ENCODE measurements around the gene SEMA3G.

Gene SEMA3G

GRCh38 chr3:52479877-52480575 lies 35.1 kb upstream of the SEMA3G start:
- H4K20me1 ChIP-seq (ENCODE audit: insufficient read depth, low read length): peaks cover 3% of the 10 kb centered on the region; the same call in 1 of the 2 replicates
- no peak overlapping the region for H2AFZ ChIP-seq (ENCODE audit: low read depth, low read length)
- DNase-seq (no peak), ATAC-seq (ENCODE audit: insufficient read depth, low read depth) (no peak)
- no peaks in the 10 kb centered on the region for H3K4me1 ChIP-seq (ENCODE audit: insufficient read depth, low read length)
- peaks cover 94% of the 10 kb centered on the region for H3K36me3 ChIP-seq (ENCODE audit: insufficient read depth, low read length)
- H3K27me3 ChIP-seq (ENCODE audit: insufficient read depth, low read length, poor library complexity): no peaks in the 10 kb centered on the region
- no peak overlapping the region for H3K9ac ChIP-seq (ENCODE audit: low read depth, low read length)
- H3K79me2 ChIP-seq (ENCODE audit: insufficient read depth, low read length): no peaks in the 10 kb centered on the region
- H3K9me3 ChIP-seq (ENCODE audit: insufficient read depth, low read length, severe bottlenecking): no peaks in the 10 kb centered on the region
- no peak overlapping the region for H3K27ac ChIP-seq (ENCODE audit: low read length)
- no peak overlapping the region for H3K4me2 ChIP-seq (ENCODE audit: insufficient read depth, low read length)
- no peak overlapping the region for H3K4me3 ChIP-seq (ENCODE audit: low read depth in 1 of 2, low read length in 2 of 2)
- no peak for TF ChIP-seq CTCF (IDR thresholded peaks at IDR 0.05; ENCODE audit: borderline replicate concordance, extremely low read depth, low read length, poor library complexity, severe bottlenecking)
- TF ChIP-seq EZH2 (IDR thresholded peaks at IDR 0.05; ENCODE audit: borderline replicate concordance, low read depth, low read length, severe bottlenecking): no peak

GRCh38 chr3:52479037-52479876 lies 34.4 kb upstream of the SEMA3G start:
- no peaks in the 10 kb centered on the region for H3K27me3 ChIP-seq (ENCODE audit: insufficient read depth, low read length, poor library complexity)
- no peak for ATAC-seq (ENCODE audit: insufficient read depth, low read depth)
- H3K79me2 ChIP-seq (ENCODE audit: insufficient read depth, low read length): no peaks in the 10 kb centered on the region
- H3K27ac ChIP-seq (ENCODE audit: low read length): no peak overlapping the region
- H2AFZ ChIP-seq (ENCODE audit: low read depth, low read length): no peak overlapping the region
- no peaks in the 10 kb centered on the region for H3K4me1 ChIP-seq (ENCODE audit: insufficient read depth, low read length)
- no peak overlapping the region for H3K4me3 ChIP-seq (ENCODE audit: low read depth in 1 of 2, low read length in 2 of 2)
- H3K4me2 ChIP-seq (ENCODE audit: insufficient read depth, low read length): no peak overlapping the region
- no peaks in the 10 kb centered on the region for H3K9me3 ChIP-seq (ENCODE audit: insufficient read depth, low read length, severe bottlenecking)
- H4K20me1 ChIP-seq (ENCODE audit: insufficient read depth, low read length): peaks cover 3% of the 10 kb centered on the region; the same call in 1 of the 2 replicates
- no peak overlapping the region for H3K9ac ChIP-seq (ENCODE audit: low read depth, low read length)
- no peak for TF ChIP-seq CTCF (IDR thresholded peaks at IDR 0.05; ENCODE audit: borderline replicate concordance, extremely low read depth, low read length, poor library complexity, severe bottlenecking)
- TF ChIP-seq EZH2 (IDR thresholded peaks at IDR 0.05; ENCODE audit: borderline replicate concordance, low read depth, low read length, severe bottlenecking): no peak
- H3K36me3 ChIP-seq (ENCODE audit: insufficient read depth, low read length): peaks cover 94% of the 10 kb centered on the region
- no peak for DNase-seq

GRCh38 chr3:52477796-52478095 lies 32.8 kb upstream of the SEMA3G start:
- H3K4me3 ChIP-seq (ENCODE audit: low read depth in 1 of 2, low read length in 2 of 2): no peak overlapping the region
- no peaks in the 10 kb centered on the region for H3K27me3 ChIP-seq (ENCODE audit: insufficient read depth, low read length, poor library complexity)
- H3K9me3 ChIP-seq (ENCODE audit: insufficient read depth, low read length, severe bottlenecking): no peaks in the 10 kb centered on the region
- H2AFZ ChIP-seq (ENCODE audit: low read depth, low read length): no peak overlapping the region
- DNase-seq: no peak
- H3K4me1 ChIP-seq (ENCODE audit: insufficient read depth, low read length): no peaks in the 10 kb centered on the region
- peaks cover 96% of the 10 kb centered on the region for H3K36me3 ChIP-seq (ENCODE audit: insufficient read depth, low read length)
- H4K20me1 ChIP-seq (ENCODE audit: insufficient read depth, low read length): peaks cover 8% of the 10 kb centered on the region
- TF ChIP-seq CTCF (IDR thresholded peaks at IDR 0.05; ENCODE audit: borderline replicate concordance, extremely low read depth, low read length, poor library complexity, severe bottlenecking) (no peak), EZH2 (IDR thresholded peaks at IDR 0.05; ENCODE audit: borderline replicate concordance, low read depth, low read length, severe bottlenecking) (no peak)
- H3K27ac ChIP-seq (ENCODE audit: low read length): no peak overlapping the region
- H3K4me2 ChIP-seq (ENCODE audit: insufficient read depth, low read length): no peak overlapping the region
- no peak overlapping the region for H3K9ac ChIP-seq (ENCODE audit: low read depth, low read length)
- H3K79me2 ChIP-seq (ENCODE audit: insufficient read depth, low read length): no peaks in the 10 kb centered on the region
- no peak for ATAC-seq (ENCODE audit: insufficient read depth, low read depth)
